AG09319 (cell line): ENCODE results near the gene ADIPOR2.
"Not testable (repeated sequence)": the region's sequence is repeated elsewhere in the genome, so short reads cannot be mapped to it uniquely, and the experiment has no call there.

Experiments used
- DNase-seq: peaks from one replicate; pipeline ENCODE4 v3.0.0-alpha.2; 2010; ENCODE audit warnings: low read depth; ENCODE audit errors: extremely low read depth
- TF ChIP-seq, protein P1 (sequence below): IDR thresholded peaks from 2 replicates; pipeline ENCODE4 v1.5.1; 2011; ENCODE audit warnings: low read depth, mild to moderate bottlenecking, inconsistent platforms, low read length, moderate library complexity

The ADIPOR2 gene

DNA sequence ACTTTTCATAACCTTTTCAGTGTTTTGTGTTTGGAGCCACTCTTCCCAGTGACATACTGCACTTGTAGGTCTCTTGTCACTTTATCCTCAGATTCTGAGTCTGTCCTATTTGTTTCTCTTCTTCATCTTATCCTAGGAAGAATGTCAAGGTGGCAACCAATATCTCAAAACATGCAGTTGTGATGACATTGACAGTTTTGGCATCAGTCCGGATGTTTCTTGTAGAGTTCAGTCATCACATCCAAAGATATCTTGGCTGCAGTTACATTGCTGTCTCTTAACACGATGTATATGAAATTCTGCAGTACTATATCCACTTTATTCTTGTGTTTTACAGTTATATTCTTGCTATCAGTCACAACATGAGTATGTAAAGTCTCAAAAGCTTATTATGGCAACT, 6.4 kb downstream of the ADIPOR2 start:
- TF ChIP-seq, protein P1, sequence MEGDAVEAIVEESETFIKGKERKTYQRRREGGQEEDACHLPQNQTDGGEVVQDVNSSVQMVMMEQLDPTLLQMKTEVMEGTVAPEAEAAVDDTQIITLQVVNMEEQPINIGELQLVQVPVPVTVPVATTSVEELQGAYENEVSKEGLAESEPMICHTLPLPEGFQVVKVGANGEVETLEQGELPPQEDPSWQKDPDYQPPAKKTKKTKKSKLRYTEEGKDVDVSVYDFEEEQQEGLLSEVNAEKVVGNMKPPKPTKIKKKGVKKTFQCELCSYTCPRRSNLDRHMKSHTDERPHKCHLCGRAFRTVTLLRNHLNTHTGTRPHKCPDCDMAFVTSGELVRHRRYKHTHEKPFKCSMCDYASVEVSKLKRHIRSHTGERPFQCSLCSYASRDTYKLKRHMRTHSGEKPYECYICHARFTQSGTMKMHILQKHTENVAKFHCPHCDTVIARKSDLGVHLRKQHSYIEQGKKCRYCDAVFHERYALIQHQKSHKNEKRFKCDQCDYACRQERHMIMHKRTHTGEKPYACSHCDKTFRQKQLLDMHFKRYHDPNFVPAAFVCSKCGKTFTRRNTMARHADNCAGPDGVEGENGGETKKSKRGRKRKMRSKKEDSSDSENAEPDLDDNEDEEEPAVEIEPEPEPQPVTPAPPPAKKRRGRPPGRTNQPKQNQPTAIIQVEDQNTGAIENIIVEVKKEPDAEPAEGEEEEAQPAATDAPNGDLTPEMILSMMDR, result no peak
- no peak for DNase-seq

DNA sequence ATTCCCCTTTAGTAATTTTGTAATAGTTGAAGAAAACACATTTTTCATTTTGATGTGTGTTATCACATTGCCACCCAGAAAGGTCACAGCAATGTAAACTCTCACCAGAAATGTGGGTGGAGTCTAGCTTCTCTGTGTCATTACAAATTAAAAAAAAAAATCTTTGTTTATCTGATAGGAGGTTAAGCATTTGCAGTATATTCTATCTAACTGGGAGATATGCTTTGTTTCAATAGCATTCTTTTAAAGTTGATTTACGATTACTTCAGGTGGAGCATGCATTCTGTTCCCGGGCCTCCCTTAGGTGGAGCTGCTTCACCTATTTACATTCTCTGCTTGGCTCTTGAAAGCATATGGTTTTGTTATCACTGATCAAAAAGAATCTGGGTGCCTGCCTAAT, 7.8 kb downstream of the ADIPOR2 start:
- TF ChIP-seq, protein P1, result no peak
- no peak for DNase-seq

DNA sequence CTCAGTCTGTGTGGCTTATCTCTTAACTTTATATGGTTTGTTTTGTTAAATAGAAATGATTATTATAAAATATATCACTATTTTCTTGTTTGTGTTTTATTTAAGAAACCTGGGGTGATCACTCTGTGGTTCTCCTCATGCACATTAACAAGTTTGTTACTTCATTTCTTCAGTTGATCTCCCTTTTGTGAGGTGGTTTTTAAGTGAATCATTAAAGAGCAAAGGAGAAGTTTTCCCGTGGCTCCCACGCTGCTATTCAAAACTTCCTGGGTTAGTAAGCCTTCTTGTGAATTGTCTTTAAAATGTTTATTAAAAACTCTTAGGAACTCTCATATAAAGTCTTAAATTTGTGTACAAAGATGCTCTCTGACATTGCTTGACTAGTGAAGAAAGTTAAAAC, 11.8 kb downstream of the ADIPOR2 start:
- DNase-seq, result no peak
- TF ChIP-seq, protein P1, result no peak

DNA sequence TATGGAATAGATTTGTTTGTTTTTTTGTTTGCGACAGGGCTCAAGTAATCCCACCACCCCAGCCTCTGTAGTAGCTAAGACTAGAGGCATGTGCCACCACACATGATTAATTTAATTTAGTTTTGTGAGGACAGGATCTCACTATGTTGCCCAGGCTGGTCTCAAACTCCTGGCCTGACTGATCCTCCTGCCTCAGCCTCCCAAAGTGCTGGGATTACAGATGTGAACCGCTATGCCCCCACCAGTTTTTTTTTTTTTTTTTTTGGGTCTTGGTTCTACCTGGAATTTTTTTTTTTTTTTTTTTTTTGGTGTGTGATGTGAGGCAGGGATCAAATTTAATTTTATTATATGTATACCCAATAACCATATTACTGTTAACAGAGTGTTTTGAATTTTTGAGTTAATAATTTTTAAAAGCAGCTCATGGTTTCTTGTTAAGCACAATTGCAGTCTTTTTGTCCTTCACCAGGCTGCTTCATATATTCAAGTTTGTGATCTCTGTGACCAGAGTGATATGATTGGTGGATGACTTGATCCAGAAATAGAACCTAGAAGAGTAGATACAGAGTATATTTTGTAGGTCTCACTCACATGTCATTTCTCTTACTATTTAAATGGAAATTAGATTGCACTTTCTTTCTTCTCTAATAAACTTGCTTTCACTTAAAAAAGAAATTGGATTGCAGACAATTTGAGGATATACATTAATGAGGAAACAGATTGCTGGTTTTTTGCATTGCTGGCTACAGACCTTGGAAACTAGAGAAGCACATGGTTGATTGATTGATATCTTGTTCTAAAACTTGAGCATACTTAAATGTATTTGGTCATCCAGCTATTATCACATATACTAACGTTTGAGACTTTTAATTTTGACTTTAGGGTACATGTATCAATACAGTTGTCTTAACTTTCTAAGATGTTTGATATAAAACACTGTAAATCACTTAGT, 13.2 kb downstream of the ADIPOR2 start:
- TF ChIP-seq, protein P1, result no peak

DNA sequence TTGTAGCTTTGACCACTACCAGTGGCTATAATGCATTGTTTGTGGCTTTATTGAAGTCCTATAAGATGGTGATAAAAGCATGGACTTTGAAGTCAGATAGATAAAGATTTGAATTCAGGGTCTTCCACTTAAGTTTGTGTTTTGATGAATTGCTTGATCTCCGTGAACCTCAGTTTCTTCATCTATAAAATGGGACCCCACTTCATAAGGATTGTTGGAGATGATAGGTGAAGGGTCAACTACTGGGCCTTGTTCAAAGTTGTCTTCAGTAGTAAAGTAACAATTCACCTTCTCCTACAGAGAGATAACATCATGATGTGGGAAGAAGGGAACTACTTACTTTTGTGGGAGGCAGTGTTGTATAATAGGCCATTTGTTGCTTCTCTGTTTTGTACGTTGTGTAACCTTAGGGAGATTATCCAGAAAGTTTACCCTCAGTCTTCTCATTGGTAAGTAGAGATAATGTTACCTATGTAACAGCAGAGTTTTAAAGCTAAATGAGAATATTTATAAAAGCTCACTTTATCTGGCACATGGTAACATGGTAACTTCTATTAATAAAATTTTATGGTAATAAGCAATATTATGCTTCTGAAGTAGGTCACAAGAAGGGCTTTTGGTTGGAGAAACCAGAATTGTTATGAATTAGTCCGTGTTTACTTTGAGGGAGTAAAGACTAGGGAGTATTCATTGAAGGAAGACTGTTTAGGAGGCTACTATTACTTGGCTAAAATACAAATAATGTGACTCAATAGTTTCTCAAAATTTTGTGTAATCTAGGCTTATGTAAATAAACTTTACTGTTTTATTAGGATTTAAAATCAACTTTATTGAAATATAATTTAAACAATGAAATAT, 15.1 kb downstream of the ADIPOR2 start:
- no peak for DNase-seq
- TF ChIP-seq, protein P1, result no peak

More for the DNA sequence above, 13.2 kb downstream of the ADIPOR2 start:
- DNase-seq, result no peak

DNA sequence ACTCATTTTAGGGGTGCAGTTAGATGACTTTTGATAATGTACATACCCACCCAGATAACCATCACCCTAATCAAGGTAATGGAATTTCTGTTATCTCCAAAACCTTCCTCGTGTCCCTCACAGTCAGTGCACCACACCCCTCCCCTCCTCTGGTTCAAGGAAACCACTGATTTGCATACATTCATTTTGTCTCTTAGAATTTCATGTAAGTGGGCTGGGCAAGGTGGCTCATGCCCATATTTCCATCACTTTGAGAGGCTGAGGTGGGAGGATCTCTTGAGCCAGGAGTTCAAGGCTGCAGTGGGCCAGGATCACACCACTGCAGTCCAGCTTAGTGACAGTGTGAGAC, 15.7 kb downstream of the ADIPOR2 start:
- TF ChIP-seq, protein P1, result no peak
- DNase-seq, result no peak

DNA sequence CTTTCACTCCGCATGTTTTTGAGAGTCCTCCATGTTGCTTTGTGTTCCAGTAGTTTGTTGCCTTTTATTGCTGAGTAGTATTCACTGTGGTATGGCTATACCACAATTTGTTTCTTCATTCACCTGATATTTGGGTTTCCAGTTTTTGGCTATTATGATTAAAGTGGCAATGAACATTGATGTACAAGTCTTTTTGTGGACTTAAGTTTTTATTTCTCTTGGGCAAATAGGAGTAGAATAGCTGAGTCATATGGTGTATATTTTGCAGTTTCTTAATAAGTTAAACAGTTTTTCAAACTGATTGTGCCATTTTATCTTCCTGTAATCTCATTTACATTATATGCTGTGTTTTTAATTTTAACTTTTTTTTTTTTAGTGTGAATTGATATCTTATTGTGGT, 16.2 kb downstream of the ADIPOR2 start:
- TF ChIP-seq, protein P1, result no peak
- no peak for DNase-seq

DNA sequence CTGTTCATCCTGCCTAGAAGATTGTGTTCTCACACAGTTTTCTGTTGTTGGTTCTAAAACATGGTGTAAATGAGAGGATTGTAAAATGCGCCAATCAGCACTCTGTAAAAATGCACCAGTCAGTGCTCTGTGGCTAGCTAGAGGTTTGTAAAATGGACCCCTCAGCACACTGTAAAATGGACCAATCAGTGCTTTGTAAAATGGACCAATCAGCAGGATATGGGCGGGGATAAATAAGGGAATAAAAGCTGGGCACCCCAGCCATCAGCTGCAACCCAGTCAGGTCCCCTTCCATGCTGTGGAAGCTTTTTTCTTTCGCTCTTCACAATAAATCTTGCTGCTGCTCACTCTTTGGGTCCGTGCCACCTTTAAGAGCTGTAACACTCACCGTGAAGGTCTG, 19.1 kb downstream of the ADIPOR2 start:
- not testable (repeated sequence) for DNase-seq

DNA sequence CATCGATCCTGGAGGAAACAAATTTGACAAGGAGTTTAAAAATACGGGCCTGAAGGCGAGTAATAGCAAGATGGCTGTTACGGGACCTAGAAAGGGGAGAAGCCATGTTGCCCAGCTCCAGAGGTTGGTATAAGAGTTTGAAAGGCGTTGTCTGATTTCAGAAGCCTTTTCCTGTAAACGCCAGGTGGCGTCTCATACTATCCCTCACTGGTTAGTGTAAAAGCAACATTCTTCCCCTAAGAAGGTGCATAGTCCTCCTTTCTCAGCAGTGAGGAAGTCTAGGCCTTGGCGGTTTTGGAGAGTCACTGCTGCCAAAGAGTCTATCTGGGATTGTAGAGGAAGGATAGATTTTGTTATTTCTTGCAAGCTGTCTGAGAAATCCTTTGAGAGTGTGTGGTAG, 20.0 kb downstream of the ADIPOR2 start:
- not testable (repeated sequence) for DNase-seq

DNA sequence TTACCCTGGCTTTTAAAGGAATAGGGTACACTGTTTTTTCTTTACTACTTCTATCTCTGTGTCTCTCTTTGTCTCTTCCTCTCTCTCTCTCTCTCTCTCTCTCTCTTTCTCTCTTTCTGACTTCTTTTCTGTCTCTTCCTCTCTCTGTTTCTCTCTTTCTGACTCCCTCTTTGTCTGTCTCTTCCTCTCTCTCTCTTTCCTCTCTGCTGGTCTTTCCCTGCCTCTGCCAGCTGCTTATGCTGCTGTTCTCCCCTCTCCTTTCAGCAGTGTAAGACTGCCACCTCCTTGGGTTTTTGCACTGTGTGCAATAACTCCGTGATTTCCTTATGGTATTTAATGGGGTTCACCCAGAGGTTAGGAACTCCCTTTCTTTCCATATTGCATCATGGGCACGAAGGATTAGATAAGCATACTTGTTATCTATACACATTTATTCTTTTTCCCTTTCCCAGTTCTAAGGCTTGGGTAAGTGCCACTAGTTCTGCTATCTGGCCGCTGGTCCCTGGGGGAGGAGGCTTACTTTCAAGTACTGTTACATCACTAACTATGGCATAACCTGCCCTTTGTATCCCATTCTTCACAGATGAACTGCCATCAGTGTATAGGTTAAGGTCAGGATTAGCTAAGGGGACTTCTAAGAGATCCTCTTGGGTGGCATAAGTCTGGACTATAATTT, 20.8 kb downstream of the ADIPOR2 start:
- not testable (repeated sequence) for DNase-seq
